Activated T-cell treated with anti-CD3 and anti-CD28 coated beads for 1 hour (primary cell): ENCODE results near the gene TSR1.

ENCODE experiments used
- DNase-seq: peaks from one replicate; pipeline ENCODE4 v3.0.0-alpha.2; 2020; ENCODE audit warnings: low read depth

The TSR1 gene

DNA sequence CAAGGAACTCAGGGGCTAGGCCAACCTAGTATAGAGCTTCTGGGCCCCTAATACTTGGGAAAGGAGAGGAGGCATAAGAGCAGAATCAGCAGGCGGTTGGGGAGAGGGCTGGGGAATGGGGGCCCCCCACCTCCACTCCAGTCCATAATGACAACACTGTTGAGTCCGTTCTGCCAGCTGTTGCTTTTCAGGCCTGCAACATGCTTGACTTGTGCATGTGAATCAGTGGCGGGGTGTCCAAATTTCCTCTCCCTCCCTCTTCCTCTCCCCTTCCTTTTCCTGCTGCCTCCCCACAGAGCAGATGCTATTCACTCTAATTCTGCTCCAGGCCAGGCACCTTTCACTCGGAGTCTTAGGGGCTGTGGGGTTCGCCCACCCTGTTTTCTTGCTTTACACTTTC, 32.8 kb upstream of the TSR1 start:
- DNase-seq, result no peak

- DNase-seq, result no peak
These were observed 32.1 kb upstream of the TSR1 start for GRCh38 chr17:2368359-2368758.

DNA sequence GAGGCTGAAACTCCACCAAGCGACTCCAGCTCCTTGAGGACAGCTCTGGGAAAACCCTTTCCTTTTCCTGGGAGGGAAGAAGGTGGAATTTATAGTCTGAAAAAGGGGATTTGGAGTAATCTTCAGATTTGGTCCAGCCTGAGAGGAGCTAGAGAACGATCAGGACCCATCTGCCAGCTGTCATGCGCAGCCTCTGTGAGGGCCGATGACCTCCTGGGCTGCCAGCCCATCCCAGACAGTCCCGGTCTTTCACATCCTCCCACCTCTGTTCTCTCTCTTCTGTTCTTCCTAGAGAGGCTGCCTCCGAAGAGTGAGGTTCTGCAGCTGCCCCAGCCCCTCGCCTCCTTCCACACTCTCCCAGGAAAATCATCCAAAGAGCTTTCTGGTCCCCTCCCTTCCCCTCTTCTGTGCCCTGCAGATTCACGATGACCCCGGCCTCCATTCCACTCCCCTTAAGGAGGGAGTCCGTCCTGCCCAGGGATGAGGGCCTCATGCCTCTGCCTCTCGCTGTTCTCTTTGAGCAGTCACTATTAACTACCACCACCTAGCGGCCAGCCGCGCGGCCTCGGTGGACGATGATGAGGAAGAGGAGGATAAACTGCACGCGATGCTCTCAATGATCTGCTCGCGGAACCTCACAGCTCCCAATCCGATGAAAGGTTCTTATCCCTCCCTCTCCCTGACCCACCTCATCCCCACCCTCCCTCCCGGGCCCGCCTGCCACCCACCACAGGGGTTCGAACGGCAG, 30.7 kb upstream of the TSR1 start:
- no peak for DNase-seq

- DNase-seq, result no peak
These were observed 28.9 kb upstream of the TSR1 start for GRCh38 chr17:2365132-2365531.

GRCh38 chr17:2364763-2365116, 28.5 kb upstream of the TSR1 start:
- DNase-seq, result no peak

DNA sequence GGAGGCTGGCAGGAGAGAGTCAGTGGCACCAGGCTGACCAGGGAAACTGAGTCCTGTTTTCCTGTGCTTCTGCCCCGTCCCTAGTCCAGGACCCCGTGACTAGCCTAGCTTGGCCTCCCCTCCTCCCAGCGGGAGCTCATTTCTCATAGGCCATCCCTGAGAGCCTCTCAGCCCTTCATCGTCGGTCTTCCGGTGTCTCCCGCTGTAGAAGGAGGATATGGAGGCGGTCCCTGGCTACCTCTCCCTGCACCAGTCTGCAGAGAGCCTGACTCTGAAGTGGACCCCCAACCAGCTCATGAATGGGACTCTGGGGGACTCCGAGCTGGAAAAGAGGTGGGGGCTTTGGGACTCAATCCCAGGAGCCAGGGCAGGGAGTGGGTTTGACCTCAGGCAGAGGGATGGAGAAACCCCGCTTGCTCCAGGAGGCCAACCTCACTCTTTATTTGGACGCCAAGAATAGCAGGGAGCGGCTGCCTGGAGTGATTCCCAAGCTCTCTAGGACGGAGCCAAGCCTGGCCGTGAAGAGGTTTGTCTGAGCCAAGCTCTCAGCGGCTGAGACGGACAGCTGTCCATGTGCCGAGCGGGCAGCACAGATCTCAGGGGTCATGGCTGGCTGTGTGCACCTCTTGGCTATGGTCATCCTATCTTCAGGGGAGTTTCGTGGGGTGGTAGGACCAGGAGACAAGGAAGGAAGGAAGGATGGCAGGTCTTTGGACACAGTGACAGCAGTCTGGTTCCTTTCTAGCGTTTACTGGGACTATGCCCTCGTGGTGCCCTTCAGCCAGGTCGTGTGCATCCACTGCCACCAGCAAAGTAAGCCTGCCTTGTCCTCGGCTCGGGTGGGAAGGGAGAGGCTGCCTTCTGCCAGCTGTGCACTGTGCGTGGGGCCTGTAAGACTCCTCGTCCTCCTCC, 27.9 kb upstream of the TSR1 start:
- no peak for DNase-seq

GRCh38 chr17:2363318-2363717, 27.1 kb upstream of the TSR1 start:
- no peak for DNase-seq

GRCh38 chr17:2362881-2363280, 26.6 kb upstream of the TSR1 start:
- DNase-seq, result no peak

DNA sequence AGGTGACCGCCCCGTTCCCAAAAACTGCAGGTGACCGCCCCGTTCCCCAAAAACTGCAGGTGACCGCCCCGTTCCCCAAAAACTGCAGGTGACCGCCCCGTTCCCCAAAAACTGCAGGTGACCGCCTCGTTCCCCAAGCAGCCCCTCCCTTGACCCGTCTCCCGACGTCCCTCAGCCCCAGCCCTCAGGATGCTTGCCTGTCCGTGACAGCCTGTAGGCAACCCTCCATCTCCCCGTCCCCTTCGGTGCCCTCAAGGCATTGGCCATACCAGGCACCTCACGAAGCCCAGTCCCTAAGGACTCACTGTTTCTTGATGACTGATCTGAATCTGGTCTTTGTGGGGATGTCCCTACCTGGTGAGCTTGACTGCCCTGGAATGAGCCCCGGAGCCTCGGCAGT, 26.2 kb upstream of the TSR1 start:
- DNase-seq, result no peak

GRCh38 chr17:2362016-2362415, 25.8 kb upstream of the TSR1 start:
- DNase-seq, result no peak

DNA sequence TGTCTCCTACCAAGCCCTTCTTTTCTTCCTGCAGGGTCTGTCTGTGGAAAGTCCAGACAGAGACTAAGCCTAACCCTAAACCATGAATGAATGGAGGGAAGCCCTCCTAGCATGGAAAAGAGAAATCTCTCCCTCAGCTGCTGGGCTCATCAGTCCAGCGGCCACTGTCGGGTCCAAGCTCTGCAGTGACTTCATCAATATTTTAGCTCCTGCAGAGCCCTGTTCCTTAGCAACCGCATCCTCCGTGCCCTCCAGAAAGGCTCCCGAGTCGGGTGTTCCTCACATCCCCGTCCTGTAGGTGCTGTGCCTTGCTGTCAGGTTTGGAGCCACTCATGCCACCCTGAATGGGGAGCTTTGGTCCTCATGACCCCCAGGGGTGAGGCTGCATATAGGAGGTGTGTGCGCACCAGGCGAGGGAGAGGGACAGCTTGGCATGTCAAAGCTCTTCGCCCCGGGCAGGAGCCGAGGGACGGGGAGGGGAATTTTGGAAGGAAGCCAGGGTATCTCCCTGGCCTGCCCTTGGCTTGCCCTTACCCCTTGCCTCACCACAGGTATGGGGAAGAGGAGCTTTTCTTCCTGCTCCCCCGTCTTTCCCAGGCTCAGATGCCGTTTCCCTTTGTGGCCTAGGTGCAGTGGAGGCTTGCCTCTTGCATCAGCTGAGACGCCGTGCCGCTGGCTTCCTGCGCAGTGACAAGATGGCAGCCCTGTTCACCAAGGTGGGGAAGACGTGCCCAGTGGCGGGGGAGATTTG, 24.9 kb upstream of the TSR1 start:
- no peak for DNase-seq

DNA sequence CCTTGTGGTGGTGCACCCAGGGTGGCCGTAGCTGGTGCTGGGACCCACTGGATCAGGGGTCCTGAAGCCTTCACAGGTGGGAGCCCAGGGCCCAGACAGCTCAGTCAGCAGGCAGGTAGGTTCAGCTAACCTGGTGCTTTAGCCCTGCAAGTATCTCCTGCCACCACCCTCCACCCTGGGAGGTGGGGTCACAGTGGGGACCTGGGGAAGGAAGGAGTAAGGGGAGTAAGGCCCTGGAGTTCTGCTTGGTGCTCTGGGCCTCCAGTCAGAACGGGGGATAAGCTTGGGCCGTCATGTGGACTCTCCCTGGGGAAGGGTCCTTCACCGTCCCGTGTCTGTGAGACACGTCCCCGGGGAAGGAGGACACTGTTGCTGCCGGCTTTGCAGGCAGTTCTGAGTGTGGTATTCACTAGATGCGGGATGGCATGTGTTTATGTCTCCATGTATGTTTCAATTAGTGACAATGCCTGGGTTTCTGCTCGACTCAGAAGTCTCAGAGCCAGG, 21.7 kb upstream of the TSR1 start:
- no peak for DNase-seq

DNA sequence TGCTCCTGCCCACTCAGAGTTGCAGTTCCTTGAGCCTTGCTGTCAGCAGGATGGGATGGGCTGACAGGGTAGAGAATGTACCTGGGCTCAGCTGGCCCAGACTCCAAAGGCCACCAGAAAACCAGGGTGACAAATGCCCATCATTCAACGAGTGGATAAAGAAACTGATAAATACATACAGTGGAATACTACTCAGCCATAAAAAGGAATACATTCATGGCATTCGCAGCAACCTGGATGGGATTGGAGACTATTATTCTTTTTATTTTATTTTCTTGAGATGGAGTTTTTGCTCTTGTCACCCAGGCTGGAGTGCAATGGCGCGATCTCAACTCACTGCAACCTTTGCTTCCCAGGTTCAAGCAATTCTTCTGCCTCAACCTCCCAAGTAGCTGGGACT, 21.0 kb upstream of the TSR1 start:
- no peak for DNase-seq

DNA sequence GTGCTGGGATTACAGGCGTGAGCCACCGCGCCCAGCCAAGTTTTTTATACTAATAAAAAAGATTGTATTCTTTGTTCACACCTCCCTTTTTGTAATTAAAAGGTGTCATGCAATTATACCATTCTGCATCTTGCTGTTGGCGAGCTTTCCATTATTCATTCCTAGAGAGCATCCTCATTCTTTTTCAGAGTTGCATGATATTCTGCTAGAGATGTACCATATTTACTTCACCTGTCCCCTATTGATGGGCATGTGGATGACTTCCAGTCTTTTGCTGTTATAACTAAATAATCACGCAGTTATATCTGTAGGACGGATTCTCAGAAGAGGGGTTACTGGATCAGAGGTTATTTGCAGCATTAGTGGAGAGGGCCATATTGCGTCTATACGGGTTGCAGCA, 18.1 kb upstream of the TSR1 start:
- DNase-seq, result no peak

DNA sequence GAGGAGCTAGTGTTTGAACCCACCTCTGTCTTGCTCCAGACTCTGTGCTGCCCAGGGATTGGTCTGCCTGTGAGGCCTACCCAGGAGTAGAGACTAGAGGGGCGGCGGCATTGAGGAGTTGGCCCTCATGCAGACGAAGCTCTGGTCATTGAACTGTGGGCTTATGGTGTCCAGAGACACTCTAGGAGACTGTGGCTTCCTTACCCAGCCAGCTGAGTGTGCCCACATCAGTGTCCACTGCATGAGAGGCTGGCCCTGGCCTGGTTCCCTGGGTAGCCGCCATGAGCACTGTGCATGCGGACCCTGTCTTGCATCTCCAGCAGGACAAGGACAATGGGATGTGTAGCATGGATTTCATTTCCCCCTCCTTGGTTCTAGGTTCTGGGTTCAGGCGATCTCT, 15.0 kb upstream of the TSR1 start:
- no peak for DNase-seq

DNA sequence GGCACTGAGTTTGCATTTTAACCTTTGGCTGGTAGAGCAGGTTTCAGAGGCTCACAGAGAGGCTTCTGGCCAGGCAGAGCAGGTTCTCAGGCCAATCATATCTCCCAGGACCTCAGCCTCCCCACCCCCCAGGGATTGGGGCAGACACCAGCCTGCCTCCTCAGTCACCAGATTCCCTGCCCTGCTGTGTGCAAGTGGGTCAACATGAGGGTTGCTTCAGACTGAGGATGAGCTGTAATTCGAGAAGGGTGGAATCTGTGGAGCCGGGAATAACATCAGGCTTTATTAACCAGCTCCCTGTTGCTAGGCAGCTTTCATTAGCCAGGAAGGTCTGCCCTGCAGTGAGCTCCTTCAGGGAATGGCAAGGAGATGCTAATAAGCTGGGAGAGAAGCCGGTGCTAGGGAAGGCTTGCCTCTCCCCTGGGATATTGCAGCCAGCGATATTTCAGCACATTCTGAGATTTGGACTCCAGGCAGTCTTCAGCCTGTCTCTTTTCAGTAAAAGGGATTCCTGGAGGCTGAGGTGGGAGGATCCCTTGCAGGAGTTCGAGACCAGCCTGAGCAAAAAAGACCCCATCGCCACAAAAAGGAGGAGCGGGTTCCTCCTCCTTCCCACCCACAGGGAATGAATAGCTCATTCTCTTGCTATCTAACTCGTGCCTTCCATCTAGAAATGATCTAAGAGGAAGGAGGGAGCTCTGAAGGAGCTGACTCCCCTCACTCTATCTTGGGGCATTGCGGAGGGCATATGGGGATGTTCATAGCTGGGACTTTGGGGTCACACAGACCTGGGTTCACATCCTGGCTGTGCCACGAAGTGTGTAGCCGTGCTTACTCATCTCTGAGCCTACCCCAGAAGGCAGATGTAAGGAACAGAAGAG, 11.8 kb upstream of the TSR1 start:
- no peak for DNase-seq

DNA sequence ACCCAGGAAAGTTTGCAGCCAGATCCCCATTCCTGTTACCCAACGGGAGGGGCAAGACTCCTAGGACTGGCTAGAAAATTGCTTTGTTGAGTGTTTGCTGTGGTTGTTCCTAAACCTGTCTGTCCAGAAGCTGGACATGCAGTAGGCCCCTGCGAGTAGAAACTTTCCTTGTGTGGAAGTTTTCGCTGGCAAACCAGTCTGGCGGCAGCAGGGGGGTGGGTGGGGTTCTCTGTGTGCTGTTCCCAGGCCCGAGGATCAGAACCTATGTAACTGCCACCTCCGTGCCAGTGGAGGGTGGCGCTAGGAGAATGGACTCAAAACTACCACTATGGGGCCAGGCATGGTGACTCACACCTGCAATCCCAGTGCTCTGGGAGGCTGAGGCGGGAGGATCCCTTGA, 10.2 kb upstream of the TSR1 start:
- DNase-seq, result no peak

DNA sequence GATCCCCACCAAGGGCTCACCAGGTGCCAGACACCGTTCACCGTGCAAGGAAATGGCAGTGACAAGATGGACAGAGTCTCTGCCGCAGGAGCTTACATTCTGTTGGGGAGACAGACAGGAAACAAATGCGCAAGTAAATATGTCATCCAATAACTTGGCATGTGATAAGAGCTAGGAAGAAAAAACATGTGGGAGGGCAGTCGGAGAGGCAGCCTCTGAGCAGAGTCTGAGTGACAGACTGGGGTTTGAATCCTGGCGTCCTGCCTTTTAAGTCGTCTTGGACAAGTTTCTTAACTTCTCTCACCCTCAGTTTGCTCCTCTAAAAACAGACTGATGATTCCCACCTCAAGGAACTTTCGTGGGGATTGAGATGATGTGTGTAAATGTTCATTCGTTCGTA, 8.3 kb upstream of the TSR1 start:
- DNase-seq, result no peak

DNA sequence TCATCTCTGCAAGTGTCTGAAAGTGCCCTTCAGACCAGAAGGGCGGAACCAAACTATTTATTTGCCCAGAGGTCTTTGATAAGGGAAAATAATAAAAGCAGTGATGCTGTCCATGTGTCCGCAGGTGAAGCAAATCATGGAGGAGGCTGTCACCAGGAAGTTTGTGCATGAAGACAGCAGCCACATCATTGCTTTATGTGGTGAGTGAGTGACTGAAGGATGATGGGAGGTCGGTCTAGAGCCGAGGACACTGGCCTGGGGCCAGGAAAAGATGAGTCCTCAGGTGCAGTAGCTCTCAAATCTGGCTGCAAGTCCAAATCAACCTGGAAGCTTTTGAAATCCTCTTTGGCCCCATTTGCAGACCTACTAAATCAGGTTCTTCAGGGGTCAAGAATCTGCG, 7.2 kb upstream of the TSR1 start:
- DNase-seq, result no peak

GRCh38 chr17:2338315-2338657, 2.0 kb upstream of the TSR1 start:
- DNase-seq, result no peak

DNA sequence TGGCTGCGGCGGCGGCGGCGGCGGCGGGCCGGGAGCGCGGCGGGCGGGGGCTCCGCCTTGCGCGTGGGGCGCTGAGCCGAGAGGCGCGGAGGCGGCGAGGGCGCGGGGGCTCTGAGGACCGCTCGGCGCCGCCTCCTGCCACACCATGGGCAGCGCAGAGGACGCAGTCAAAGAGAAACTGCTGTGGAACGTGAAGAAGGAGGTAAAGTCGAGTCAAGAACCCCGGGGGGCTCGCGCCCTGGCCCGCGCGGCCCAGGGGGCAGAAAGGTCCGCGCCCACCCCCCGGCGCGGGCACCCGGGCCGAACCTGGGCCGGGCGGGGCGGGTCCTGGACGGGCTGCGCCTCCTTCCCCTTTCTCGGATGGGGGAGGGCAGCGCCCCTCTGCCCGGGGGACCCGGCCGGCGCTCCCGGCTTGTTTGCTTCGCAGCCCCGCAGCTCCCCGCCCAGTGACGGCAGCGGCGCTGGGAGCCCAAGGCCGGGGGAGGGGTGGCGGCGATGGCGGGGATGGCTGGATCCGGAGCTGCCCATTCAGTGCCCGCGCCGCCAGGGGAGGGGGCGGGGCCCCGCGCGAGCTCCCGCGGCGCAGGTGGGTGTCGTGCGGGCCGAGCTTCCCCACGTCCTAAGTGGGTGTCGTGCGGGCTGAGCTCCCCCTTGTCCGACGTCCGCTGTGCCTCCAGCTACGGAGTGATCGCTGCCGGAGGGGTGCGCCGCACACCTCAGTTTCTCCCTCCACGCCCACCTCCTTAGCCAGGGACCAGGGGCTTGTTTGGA, 1.5 kb upstream of the TSR1 start:
- DNase-seq, result no peak
